Tibial nerve (tissue), 4 donors: ENCODE measurements around the gene FAHD2A. TPM values are rescaled to one million over a fixed set of nuclear protein-coding genes. Genes with fewer than 3 reads are reported as not detected.
"Not testable (repeated sequence)": the region's sequence is repeated elsewhere in the genome, so short reads cannot be mapped to it uniquely, and the experiment has no call there.

ENCODE experiments used
- DNase-seq, 2 donors: peaks; one replicate each; pipeline ENCODE4 v3.0.0-alpha.2; 2019; ENCODE audit warnings: low spot score in 2 of 2
- H3K27ac ChIP-seq, 4 donors: fragments of 200-600 bp; sonication (generic) in 3 of 4; one replicate each; pipeline ENCODE4 v1.5.1; 2017 to 2019; ENCODE audit warnings: mild to moderate bottlenecking in 1 of 4
- H3K27me3 ChIP-seq, 2 donors: fragments of 200-600 bp; sonication (generic) in 1 of 2; one replicate each; pipeline versions ENCODE4 v1.5.1 to v1.6.0; 2017 to 2019
- H3K36me3 ChIP-seq, 3 donors: fragments of 200-600 bp; sonication (generic); one replicate each; pipeline ENCODE4 v1.5.1; 2018 to 2019
- H3K4me1 ChIP-seq, 4 donors: fragments of 200-600 bp; sonication (generic) in 3 of 4; one replicate each; pipeline ENCODE4 v1.5.1; 2017 to 2019
- H3K4me3 ChIP-seq, 4 donors: fragments of 200-600 bp; sonication (generic) in 3 of 4; one replicate each; pipeline ENCODE4 v1.5.1; 2017 to 2019; ENCODE audit warnings: mild to moderate bottlenecking in 1 of 4, moderate library complexity in 1 of 4
- H3K9me3 ChIP-seq, 4 donors: fragments of 200-600 bp; sonication (generic) in 3 of 4; one replicate each; pipeline ENCODE4 v1.5.1; 2017 to 2019
- CTCF ChIP-seq, 5 experiments: fragments of 200-600 bp in 3 of 5; fragments of 450-650 bp in 2 of 5; sonication (generic) in 3 of 5; IDR thresholded peaks; one replicate each; pipeline ENCODE4 v1.5.1; 2016 to 2019; ENCODE audit warnings: antibody characterized with exemption in 5 of 5, mild to moderate bottlenecking in 3 of 5, moderate library complexity in 2 of 5
- EP300 ChIP-seq, 2 donors: sonication (generic); formaldehyde crosslinking; IDR thresholded peaks; one replicate each; pipeline ENCODE4 v1.6.1; 2017; ENCODE audit warnings: antibody characterized with exemption in 2 of 2, mild to moderate bottlenecking in 1 of 2
- POLR2A ChIP-seq, 2 donors: fragments of 450-650 bp; IDR thresholded peaks; one replicate each; pipeline ENCODE4 v1.6.1; 2017; ENCODE audit warnings: antibody characterized with exemption in 2 of 2, mild to moderate bottlenecking in 2 of 2, moderate library complexity in 2 of 2
- WGBS, 2 donors: methylation state at CpG; one replicate each; pipeline ENCODE4 v1.1.5; 2018; 5-methylcytosine and 5-hydroxymethylcytosine counted together
- total RNA-seq, 4 donors: library from RNA; depleted of rRNA; stranded (reverse); fragments of >200 nt; gene quantifications; one replicate each; pipeline ENCODE4 v1.1.0, GENCODE V29; 2016

The FAHD2A gene
- total RNA-seq, 4 donors from 2014 or later = 21.0 to 34.5 (median 24.8) TPM

DNA sequence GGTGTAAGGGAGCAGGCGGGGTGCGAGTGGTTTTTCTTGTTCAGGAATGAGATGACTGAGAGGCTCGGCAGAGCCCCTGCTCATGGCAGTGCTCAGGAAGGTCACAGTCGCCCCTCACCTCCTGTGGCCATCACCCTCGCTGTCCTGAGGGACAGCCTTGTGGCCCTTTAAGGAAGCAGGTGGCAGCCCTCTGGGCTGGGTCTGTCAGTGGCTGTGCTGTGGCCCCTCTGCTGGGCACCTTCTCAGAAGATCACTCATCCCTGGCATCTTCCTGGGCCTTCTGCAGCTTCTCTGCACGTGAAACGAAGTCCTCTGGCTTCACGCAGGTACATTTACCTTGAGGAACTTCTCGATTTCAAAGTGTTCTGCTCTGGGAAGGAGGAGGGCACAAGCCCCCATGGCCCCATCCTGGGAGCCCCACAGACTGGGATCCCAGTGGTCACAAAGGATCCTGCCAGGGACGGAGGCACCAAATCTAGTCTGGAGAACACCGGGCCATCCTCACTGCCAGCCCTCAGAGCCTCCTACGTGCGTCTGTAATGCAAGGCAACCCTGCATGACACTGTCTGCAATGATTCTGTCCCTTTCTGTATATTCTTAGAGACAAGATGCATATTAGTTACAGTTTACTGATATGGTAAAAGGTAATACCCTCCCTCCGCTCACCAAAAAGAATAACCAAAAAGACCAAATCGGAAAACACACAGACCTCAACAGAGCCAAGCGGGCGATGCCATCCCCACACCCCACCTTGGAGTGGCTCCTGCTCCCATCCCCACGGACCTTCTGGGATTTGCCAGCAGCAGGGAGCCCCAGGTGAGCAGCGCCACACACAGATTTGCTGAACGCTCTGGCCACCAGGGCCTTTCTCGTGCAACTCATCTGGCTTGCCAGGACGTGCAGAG lies 25.9 kb upstream of the FAHD2A start:
- 86 to 87% methylated on average over 22 of the region's 22 CpGs for WGBS, 2 donors
- Histone ChIP-seq H3K27me3 (no peaks in the 10 kb centered on the region), H3K9me3 (no peaks in the 10 kb centered on the region), H3K4me3 (no peak overlapping the region), H3K36me3 (peaks cover 0 to 34% (median 0%) of the 10 kb centered on the region in 3 donors), H3K4me1 (no peaks in the 10 kb centered on the region), H3K27ac (no peak overlapping the region)
- no peak for TF ChIP-seq EP300 (IDR thresholded peaks at IDR 0.05)
- TF ChIP-seq POLR2A (IDR thresholded peaks at IDR 0.05) = no peak
- TF ChIP-seq CTCF (IDR thresholded peaks at IDR 0.05) = no peak
- peak in 1 of 2 donors; percentile 1 for DNase-seq

GRCh38 chr2:95377216-95378123 lies 25.0 kb upstream of the FAHD2A start:
- no peak overlapping the region for H3K4me3 ChIP-seq
- 91 to 95% methylated on average over 13 to 15 of the region's 17 CpGs for WGBS, 2 donors
- DNase-seq = no peak
- H3K36me3 ChIP-seq = peaks cover 0 to 43% (median 0%) of the 10 kb centered on the region in 3 donors
- no peaks in the 10 kb centered on the region for H3K27me3 ChIP-seq
- H3K27ac ChIP-seq = no peak overlapping the region
- no peaks in the 10 kb centered on the region for H3K4me1 ChIP-seq
- H3K9me3 ChIP-seq = no peaks in the 10 kb centered on the region
- TF ChIP-seq POLR2A (IDR thresholded peaks at IDR 0.05) = no peak
- TF ChIP-seq CTCF (IDR thresholded peaks at IDR 0.05) = no peak
- TF ChIP-seq EP300 (IDR thresholded peaks at IDR 0.05) = no peak

GRCh38 chr2:95378281-95378680 lies 24.2 kb upstream of the FAHD2A start:
- not testable (repeated sequence) for H3K27ac ChIP-seq, H3K4me1 ChIP-seq, H3K9me3 ChIP-seq, H3K27me3 ChIP-seq, H3K4me3 ChIP-seq, DNase-seq
- 94% methylated on average over 7 of the region's 7 CpGs for WGBS, 2 donors
- H3K36me3 ChIP-seq = peaks cover 0 to 45% (median 0%) of the 10 kb centered on the region in 3 donors

DNA sequence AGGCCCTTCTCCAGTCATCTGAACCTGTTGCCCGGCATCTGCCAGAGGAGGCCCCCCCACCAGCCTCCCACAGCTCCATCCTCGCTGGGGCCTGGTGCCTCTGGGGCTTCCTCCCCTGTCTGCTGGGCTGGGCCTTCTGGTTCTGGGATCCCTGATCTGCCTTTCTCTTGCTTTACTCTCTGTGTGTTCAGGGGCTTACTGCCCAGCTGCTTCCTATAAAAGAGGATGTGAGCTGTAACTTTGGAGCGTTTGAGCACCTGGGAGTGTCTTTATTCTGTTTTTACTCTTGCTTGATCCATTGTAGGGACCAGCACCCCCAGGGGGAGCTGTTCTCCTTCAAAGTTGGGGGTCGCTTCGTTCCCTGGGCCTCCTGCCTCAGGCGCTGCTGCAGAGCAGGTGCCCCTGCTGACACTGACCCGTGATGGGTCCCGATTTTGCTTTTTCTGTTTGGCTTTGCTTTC lies 23.1 kb upstream of the FAHD2A start:
- Histone ChIP-seq H3K27ac (no peak overlapping the region), H3K9me3 (no peaks in the 10 kb centered on the region), H3K36me3 (peaks cover 0 to 45% (median 0%) of the 10 kb centered on the region in 3 donors), H3K4me3 (no peak overlapping the region), H3K4me1 (peaks cover 0 to 11% (median 4%) of the 10 kb centered on the region in 4 donors), H3K27me3 (no peaks in the 10 kb centered on the region)
- WGBS, 2 donors = 41 to 45% methylated on average over 8 of the region's 8 CpGs
- TF ChIP-seq CTCF (IDR thresholded peaks at IDR 0.05) (no peak), EP300 (IDR thresholded peaks at IDR 0.05) (no peak), POLR2A (IDR thresholded peaks at IDR 0.05) (no peak)
- no peak for DNase-seq

- H3K36me3 ChIP-seq = peaks cover 0 to 45% (median 0%) of the 10 kb centered on the region in 3 donors
- no peak overlapping the region for H3K4me3 ChIP-seq
- H3K27me3 ChIP-seq = no peaks in the 10 kb centered on the region
- DNase-seq = no peak
- WGBS, 2 donors = 88 to 92% methylated on average over 5 of the region's 5 CpGs
- peaks cover 0 to 20% (median 8%) of the 10 kb centered on the region in 4 donors for H3K4me1 ChIP-seq
- H3K27ac ChIP-seq = no peak overlapping the region
- no peak for TF ChIP-seq EP300 (IDR thresholded peaks at IDR 0.05)
- no peak for TF ChIP-seq POLR2A (IDR thresholded peaks at IDR 0.05)
- TF ChIP-seq CTCF (IDR thresholded peaks at IDR 0.05) = no peak
- H3K9me3 ChIP-seq = no peaks in the 10 kb centered on the region
Observed at GRCh38 chr2:95380280-95380679, 22.2 kb upstream of the FAHD2A start.
